Suprapubic skin (tissue), 4 donors: ENCODE measurements around the gene DISP3.

Experiments
- EP300 ChIP-seq: sonication (generic); formaldehyde crosslinking; IDR thresholded peaks from one replicate; pipeline ENCODE4 v1.6.1; 2017; ENCODE audit warnings: antibody characterized with exemption
- POLR2A ChIP-seq, 2 donors: fragments of 450-650 bp; IDR thresholded peaks; one replicate each; pipeline ENCODE4 v1.6.1; 2017; ENCODE audit warnings: antibody characterized with exemption in 2 of 2, mild to moderate bottlenecking in 2 of 2, moderate library complexity in 2 of 2
- POLR2AphosphoS5 ChIP-seq, 3 donors: sonication (generic); formaldehyde crosslinking; IDR thresholded peaks; one replicate each; pipeline ENCODE4 v1.6.1; 2017; ENCODE audit warnings: antibody characterized with exemption in 3 of 3
- TF ChIP-seq, protein P1 (sequence below), 2 donors: fragments of 200-600 bp in 1 of 2; fragments of 450-650 bp in 1 of 2; sonication (generic) in 1 of 2; IDR thresholded peaks; one replicate each; pipeline ENCODE4 v1.5.1; 2016 to 2019; ENCODE audit warnings: antibody characterized with exemption in 2 of 2, mild to moderate bottlenecking in 1 of 2, moderate library complexity in 1 of 2

DNA sequence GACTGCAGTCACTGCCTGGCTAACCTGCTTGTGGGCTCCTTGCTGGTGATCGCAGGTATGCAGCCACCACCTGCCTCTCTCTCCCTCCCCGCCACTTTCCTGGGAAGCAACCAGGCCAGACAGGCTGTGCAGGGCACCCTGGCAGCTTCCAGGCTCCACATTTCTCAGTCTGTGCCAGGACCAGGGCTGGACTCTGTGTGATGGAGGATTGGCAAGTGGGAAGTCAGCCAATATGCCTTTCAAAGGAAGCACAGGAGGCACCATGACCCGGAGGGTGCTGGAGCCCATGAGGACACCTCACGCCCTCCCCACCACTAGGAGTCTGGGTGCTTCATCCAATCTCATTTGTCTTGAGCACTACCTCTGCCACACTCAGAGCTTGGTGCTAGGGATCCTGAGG lies 15.8 kb upstream of the DISP3 start:
- TF ChIP-seq POLR2A (IDR thresholded peaks at IDR 0.05) (no peak), EP300 (no peak), POLR2AphosphoS5 (IDR thresholded peaks at IDR 0.05) (no peak)
- TF ChIP-seq, protein P1, sequence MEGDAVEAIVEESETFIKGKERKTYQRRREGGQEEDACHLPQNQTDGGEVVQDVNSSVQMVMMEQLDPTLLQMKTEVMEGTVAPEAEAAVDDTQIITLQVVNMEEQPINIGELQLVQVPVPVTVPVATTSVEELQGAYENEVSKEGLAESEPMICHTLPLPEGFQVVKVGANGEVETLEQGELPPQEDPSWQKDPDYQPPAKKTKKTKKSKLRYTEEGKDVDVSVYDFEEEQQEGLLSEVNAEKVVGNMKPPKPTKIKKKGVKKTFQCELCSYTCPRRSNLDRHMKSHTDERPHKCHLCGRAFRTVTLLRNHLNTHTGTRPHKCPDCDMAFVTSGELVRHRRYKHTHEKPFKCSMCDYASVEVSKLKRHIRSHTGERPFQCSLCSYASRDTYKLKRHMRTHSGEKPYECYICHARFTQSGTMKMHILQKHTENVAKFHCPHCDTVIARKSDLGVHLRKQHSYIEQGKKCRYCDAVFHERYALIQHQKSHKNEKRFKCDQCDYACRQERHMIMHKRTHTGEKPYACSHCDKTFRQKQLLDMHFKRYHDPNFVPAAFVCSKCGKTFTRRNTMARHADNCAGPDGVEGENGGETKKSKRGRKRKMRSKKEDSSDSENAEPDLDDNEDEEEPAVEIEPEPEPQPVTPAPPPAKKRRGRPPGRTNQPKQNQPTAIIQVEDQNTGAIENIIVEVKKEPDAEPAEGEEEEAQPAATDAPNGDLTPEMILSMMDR (IDR thresholded peaks at IDR 0.05), result no peak
